Lower leg skin (tissue), 4 donors: ENCODE data around the gene NUDT8. TPM values are rescaled to one million over a fixed set of nuclear protein-coding genes. Genes with fewer than 3 reads are reported as not detected.
"Not testable (repeated sequence)": the region's sequence is repeated elsewhere in the genome, so short reads cannot be mapped to it uniquely, and the experiment has no call there.

Source experiments
- DNase-seq, 2 donors: peaks; one replicate each; pipeline ENCODE4 v3.0.0-alpha.2; 2019; ENCODE audit warnings: low spot score in 2 of 2
- H3K4me3 ChIP-seq: fragments of 200-600 bp; sonication (generic); 2 replicates; pipeline ENCODE4 v1.5.1; 2017; ENCODE audit warnings: mild to moderate bottlenecking, low read depth; ENCODE audit not compliant: poor library complexity, severe bottlenecking
- CTCF ChIP-seq, 3 donors: fragments of 450-650 bp; IDR thresholded peaks; one replicate each; pipeline ENCODE4 v1.5.1; 2016; ENCODE audit warnings: antibody characterized with exemption in 3 of 3, mild to moderate bottlenecking in 3 of 3, moderate library complexity in 2 of 3
- POLR2A ChIP-seq, 2 donors: fragments of 450-650 bp; IDR thresholded peaks; one replicate each; pipeline ENCODE4 v1.6.1; 2016 to 2017; ENCODE audit warnings: antibody characterized with exemption in 2 of 2, mild to moderate bottlenecking in 1 of 2, moderate library complexity in 1 of 2
- WGBS, 2 donors: methylation state at CpG; one replicate each; pipeline ENCODE4 v1.1.5; 2018; 5-methylcytosine and 5-hydroxymethylcytosine counted together
- intact Hi-C: fragments of 100-400 bp; cut with DNase I; formaldehyde crosslinking; loops from one replicate; pipeline ENCODE4 v1.15.0; 2023; ENCODE audit warnings: low total_unique reads
- total RNA-seq, 4 donors: library from RNA; depleted of rRNA; stranded (reverse); fragments of >200 nt; gene quantifications; one replicate each; pipeline ENCODE4 v1.1.0, GENCODE V29; 2016

Gene NUDT8
- total RNA-seq, 4 donors from 2014 or later: 42.1 to 89.4 (median 55.1) TPM

- DNase-seq: no peak
- intact Hi-C loops: no loop called here
- TF ChIP-seq POLR2A (IDR thresholded peaks at IDR 0.05) (no peak), CTCF (IDR thresholded peaks at IDR 0.05) (no peak)
- no peak overlapping the region for H3K4me3 ChIP-seq
- WGBS, 2 donors: 60 to 78% methylated on average over 11 of the region's 11 CpGs
Observed at GRCh38 chr11:67605231-67606011, 24.3 kb downstream of the NUDT8 start.

GRCh38 chr11:67604815-67605214 is 24.9 kb downstream of the NUDT8 start:
- TF ChIP-seq CTCF (IDR thresholded peaks at IDR 0.05) (no peak), POLR2A (IDR thresholded peaks at IDR 0.05) (no peak)
- WGBS, 2 donors: 88 to 91% methylated on average over 2 of the region's 2 CpGs
- no peak overlapping the region for H3K4me3 ChIP-seq
- intact Hi-C loops: no loop called here
- no peak for DNase-seq

- intact Hi-C loops, DNase-seq, H3K4me3 ChIP-seq: not testable (repeated sequence)
- 81 to 85% methylated on average over 2 of the region's 4 CpGs for WGBS, 2 donors
Observed at GRCh38 chr11:67604119-67604518, 25.6 kb downstream of the NUDT8 start.

GRCh38 chr11:67601098-67601497 is 28.6 kb downstream of the NUDT8 start:
- no peak overlapping the region for H3K4me3 ChIP-seq
- intact Hi-C loops: no loop called here
- WGBS, 2 donors: 90 to 93% methylated on average over 7 of the region's 7 CpGs
- peak in 1 of 2 donors; percentile 78 for DNase-seq
- TF ChIP-seq CTCF (IDR thresholded peaks at IDR 0.05): no peak
- no peak for TF ChIP-seq POLR2A (IDR thresholded peaks at IDR 0.05)

- WGBS, 2 donors: 46 to 58% methylated on average over 7 of the region's 7 CpGs
- TF ChIP-seq CTCF (IDR thresholded peaks at IDR 0.05) (no peak), POLR2A (IDR thresholded peaks at IDR 0.05) (no peak)
- DNase-seq: peak in 1 of 2 donors; percentile 67
- H3K4me3 ChIP-seq: no peak overlapping the region
- intact Hi-C loops: no loop called here
Observed at GRCh38 chr11:67600324-67601029, 29.3 kb downstream of the NUDT8 start.

- no peak for DNase-seq
- no peak overlapping the region for H3K4me3 ChIP-seq
- intact Hi-C loops: no loop called here
- WGBS, 2 donors: 83 to 94% methylated on average over 1 of the region's 1 CpG
- TF ChIP-seq POLR2A (IDR thresholded peaks at IDR 0.05): no peak
- no peak for TF ChIP-seq CTCF (IDR thresholded peaks at IDR 0.05)
Observed at GRCh38 chr11:67599149-67599548, 30.6 kb downstream of the NUDT8 start.

- intact Hi-C loops: not testable (repeated sequence)
- WGBS, 2 donors: 92 to 93% methylated on average over 13 to 24 of the region's 26 CpGs
Observed at GRCh38 chr11:67597963-67598362, 31.8 kb downstream of the NUDT8 start.

GRCh38 chr11:67597458-67597857 is 32.3 kb downstream of the NUDT8 start:
- 89 to 90% methylated on average over 1 of the region's 3 CpGs for WGBS, 2 donors

More at GRCh38 chr11:67597963-67598362, 31.8 kb downstream of the NUDT8 start:
- DNase-seq: peak in 1 of 2 donors; percentile 81
- H3K4me3 ChIP-seq: not testable (repeated sequence)

More at GRCh38 chr11:67597458-67597857, 32.3 kb downstream of the NUDT8 start:
- intact Hi-C loops, DNase-seq, H3K4me3 ChIP-seq: not testable (repeated sequence)
